Measurements from ENCODE around the gene KSR1. TPM values are rescaled to one million over a fixed set of nuclear protein-coding genes. Genes with fewer than 3 reads are reported as not detected.

KSR1 gene
- total and polyA plus RNA-seq, 2 of the 4 experiments (the other 2 are of a cell fraction): 12.5 to 21.9 TPM

- no peaks in the 10 kb centered on the region for H4K20me1 ChIP-seq (ENCODE audit: insufficient read depth, low read length)
- ATAC-seq (ENCODE audit: low read depth): no peak
- H2BK20ac ChIP-seq (ENCODE audit: low read depth, low read length): no peak overlapping the region
- no peak overlapping the region for H3K4ac ChIP-seq (ENCODE audit: low read depth, low read length)
- H3K23ac ChIP-seq (ENCODE audit: low read depth, low read length): no peak overlapping the region
- no peak overlapping the region for H2AK5ac ChIP-seq (ENCODE audit: low read depth, low read length)
- H2AK9ac ChIP-seq (replicated peaks; ENCODE audit: low read depth, low read length, poor library complexity): no peak overlapping the region
- H3K27me3 ChIP-seq (ENCODE audit: control insufficient read depth, insufficient read depth, low read length): no peaks in the 10 kb centered on the region
- H2BK15ac ChIP-seq (ENCODE audit: low read depth, low read length): no peak overlapping the region
- peaks cover 4% of the 10 kb centered on the region; the same call in 1 of the 2 replicates for H3K9me1 ChIP-seq (ENCODE audit: insufficient read depth, low read length)
- ChIA-PET POLR2A (ENCODE audit: unreplicated experiment) (no interaction called here), CTCF (no interaction called here)
- DNase-seq: no peak
- H4K91ac ChIP-seq (ENCODE audit: insufficient read depth, low read depth, low read length): no peak overlapping the region
- no peak overlapping the region for H3K56ac ChIP-seq (ENCODE audit: extremely low read depth, insufficient read depth, low read length)
- intact Hi-C loops (cut with micrococcal nuclease) (no loop called here), dilution Hi-C loops (cut with HindIII; ENCODE audit: low sequenced_read_pairs, unreplicated experiment) (no loop called here), in situ Hi-C loops (cut with MboI; ENCODE audit: low sequenced_read_pairs) (no loop called here)
- H2AFZ ChIP-seq (replicated peaks; ENCODE audit: low read length, poor library complexity): no peak overlapping the region
- H3K18ac ChIP-seq (ENCODE audit: low read depth, low read length): no peak overlapping the region
- no peak overlapping the region for H2BK5ac ChIP-seq (ENCODE audit: low read depth, low read length, poor library complexity, severe bottlenecking)
- no peak overlapping the region for H3K4me3 ChIP-seq (ENCODE audit: insufficient read depth, low read depth, low read length)
- TF ChIP-seq CEBPB (IDR thresholded peaks at IDR 0.05; ENCODE audit: low read depth, low read length): no peak
- no peak for TF ChIP-seq ELK1 (IDR thresholded peaks at IDR 0.05; ENCODE audit: borderline replicate concordance, low read depth, low read length)
- TF ChIP-seq POLR2A (IDR thresholded peaks at IDR 0.05; ENCODE audit: low read depth, low read length): no peak
- TF ChIP-seq MXI1 (IDR thresholded peaks at IDR 0.05; ENCODE audit: borderline replicate concordance, low read depth, low read length): no peak
- no peak for TF ChIP-seq CHD1 (IDR thresholded peaks at IDR 0.05; ENCODE audit: low read depth, low read length)
- no peak for TF ChIP-seq RFX5 (IDR thresholded peaks at IDR 0.05; ENCODE audit: low read depth, low read length)
- TF ChIP-seq SMC3 (IDR thresholded peaks at IDR 0.05; ENCODE audit: low read depth, low read length): no peak
- no peak for TF ChIP-seq RAD21 (IDR thresholded peaks at IDR 0.05; ENCODE audit: low read length)
- TF ChIP-seq FOS (IDR thresholded peaks at IDR 0.05; ENCODE audit: low read depth, low read length): no peak
- no peak for TF ChIP-seq RCOR1 (IDR thresholded peaks at IDR 0.05; ENCODE audit: insufficient replicate concordance, low read length)
- no peak for TF ChIP-seq MAZ (IDR thresholded peaks at IDR 0.05; ENCODE audit: borderline replicate concordance, low read depth, low read length)
- no peak for TF ChIP-seq BHLHE40 (IDR thresholded peaks at IDR 0.05; ENCODE audit: low read depth, low read length)
- TF ChIP-seq NFE2L2 (IDR thresholded peaks at IDR 0.05; ENCODE audit: low read depth, low read length): no peak
- no peak for TF ChIP-seq MAFK (IDR thresholded peaks at IDR 0.05; ENCODE audit: low read depth, low read length)
- no peak for TF ChIP-seq USF2 (IDR thresholded peaks at IDR 0.05; ENCODE audit: low read depth, low read length)
- no peak for TF ChIP-seq CTCF (conservative IDR thresholded peaks at IDR 0.05; ENCODE audit: low read depth, low read length)
- H3K9me3 ChIP-seq (ENCODE audit: control insufficient read depth, insufficient read depth, low read length): no peaks in the 10 kb centered on the region
- H3K9ac ChIP-seq (ENCODE audit: low read depth, low read length): no peak overlapping the region
- H3K36me3 ChIP-seq (ENCODE audit: control insufficient read depth, insufficient read depth, low read length): peaks cover 91% of the 10 kb centered on the region
- H2BK120ac ChIP-seq (ENCODE audit: low read depth, low read length): no peak overlapping the region
- H3K4me2 ChIP-seq (ENCODE audit: low read depth, low read length): no peak overlapping the region
- no peak overlapping the region for H3K27ac ChIP-seq (ENCODE audit: insufficient read depth, low read length)
- H3K79me1 ChIP-seq (ENCODE audit: low read depth in 1 of 2, low read length in 2 of 2): no peaks in the 10 kb centered on the region
- H3K4me1 ChIP-seq (ENCODE audit: control insufficient read depth, insufficient read depth, low read length): no peaks in the 10 kb centered on the region
- no peak overlapping the region for H3K14ac ChIP-seq (replicated peaks; ENCODE audit: low read depth, low read length)
- BruUV-seq (replicated peaks): no TSS peak
- no peak overlapping the region for H4K8ac ChIP-seq (ENCODE audit: low read depth in 2 of 2, low read length in 2 of 2)
- no peak overlapping the region for H4K5ac ChIP-seq (ENCODE audit: low read depth, low read length)
- 80% methylated on average over 1 of the region's 4 CpGs; no CpG with 5 or more reads in 1 of the 2 experiments for WGBS, 2 experiments (ENCODE audit: extremely low coverage in 2 of 2, insufficient read length in 1 of 2)
Observed at GRCh38 chr17:27621536-27621935, 165.3 kb downstream of the KSR1 start.
